OCI-LY3 (cell line): ENCODE results near the gene AREG.

Source experiments
- H2AFZ ChIP-seq: fragments of 200-600, 300-600 bp; shearing (Covaris generic); 2 replicates; pipeline ENCODE4 v1.6.0; 2014; ENCODE audit warnings: antibody characterized with exemption, low read depth, low read length
- H3K27ac ChIP-seq: fragments of 200-600, 300-600 bp; sonication (generic); 2 replicates; pipeline ENCODE4 v1.5.1; 2014; ENCODE audit warnings: mild to moderate bottlenecking, low read length, moderate library complexity, mixed read lengths
- H3K27me3 ChIP-seq: fragments of 200-600, 300-600 bp; sonication (generic); 2 replicates; pipeline ENCODE4 v1.6.1; 2014; ENCODE audit warnings: low read depth, low read length, mixed read lengths
- H3K36me3 ChIP-seq: fragments of 200-600, 300-600 bp; sonication (generic); replicated peaks from 2 replicates; pipeline ENCODE3; 2014; ENCODE audit warnings: low read depth, low read length, mixed read lengths
- H3K4me1 ChIP-seq: fragments of 300-600, 200-600 bp; sonication (generic); 2 replicates; pipeline ENCODE4 v1.6.1; 2014; ENCODE audit warnings: low read length, mixed read lengths
- H3K4me2 ChIP-seq: fragments of 200-600, 300-600 bp; sonication (generic); 2 replicates; pipeline ENCODE4 v1.6.1; 2014; ENCODE audit warnings: low read length, mixed read lengths
- H3K4me3 ChIP-seq: fragments of 300-600, 200-600 bp; sonication (generic); 2 replicates; pipeline ENCODE4 v1.5.1; 2014; ENCODE audit warnings: antibody characterized with exemption, mild to moderate bottlenecking, low read length, moderate library complexity
- H3K79me2 ChIP-seq: fragments of 300-600, 200-600 bp; shearing (Covaris generic); 2 replicates; pipeline ENCODE4 v1.6.1; 2014; ENCODE audit warnings: mild to moderate bottlenecking, low read length, mixed read lengths
- H3K9ac ChIP-seq: fragments of 300-600, 200-600 bp; shearing (Covaris generic); 2 replicates; pipeline ENCODE4 v1.6.0; 2014; ENCODE audit warnings: mild to moderate bottlenecking, low read length, moderate library complexity
- H3K9me3 ChIP-seq: fragments of 200-600, 300-600 bp; shearing (Covaris generic); 2 replicates; pipeline ENCODE4 v1.6.1; 2014; ENCODE audit warnings: low read length, mixed read lengths; ENCODE audit not compliant: insufficient read depth
- H4K20me1 ChIP-seq: fragments of 200-600, 300-600 bp; sonication (generic); 2 replicates; pipeline ENCODE4 v1.6.1; 2016; ENCODE audit warnings: low read length, mixed read lengths; ENCODE audit not compliant: insufficient read depth
- EZH2phosphoT487 ChIP-seq: fragments of 200-600 bp; shearing (Covaris generic); IDR thresholded peaks from 2 replicates; pipeline ENCODE4 v1.6.1; 2018; ENCODE audit warnings: antibody characterized with exemption, mixed run types, low read depth
- TF ChIP-seq, protein P1 (sequence below): fragments of 200-600, 300-600 bp; sonication (generic); IDR thresholded peaks from 2 replicates; pipeline ENCODE4 v1.5.1; 2014; ENCODE audit warnings: antibody characterized with exemption, low read length, low read depth

AREG gene

GRCh38 chr4:74439952-74440351 lies 5.0 kb upstream of the AREG start:
- Histone ChIP-seq H3K9ac (no peak overlapping the region), H3K36me3 (no peaks in the 10 kb centered on the region), H3K4me2 (no peak overlapping the region), H4K20me1 (no peaks in the 10 kb centered on the region), H3K27ac (no peak overlapping the region), H3K9me3 (no peaks in the 10 kb centered on the region), H2AFZ (no peak overlapping the region), H3K79me2 (no peaks in the 10 kb centered on the region), H3K4me3 (no peak overlapping the region), H3K27me3 (no peaks in the 10 kb centered on the region), H3K4me1 (peaks cover 4% of the 10 kb centered on the region; the same call in 1 of the 2 replicates)
- TF ChIP-seq, protein P1, sequence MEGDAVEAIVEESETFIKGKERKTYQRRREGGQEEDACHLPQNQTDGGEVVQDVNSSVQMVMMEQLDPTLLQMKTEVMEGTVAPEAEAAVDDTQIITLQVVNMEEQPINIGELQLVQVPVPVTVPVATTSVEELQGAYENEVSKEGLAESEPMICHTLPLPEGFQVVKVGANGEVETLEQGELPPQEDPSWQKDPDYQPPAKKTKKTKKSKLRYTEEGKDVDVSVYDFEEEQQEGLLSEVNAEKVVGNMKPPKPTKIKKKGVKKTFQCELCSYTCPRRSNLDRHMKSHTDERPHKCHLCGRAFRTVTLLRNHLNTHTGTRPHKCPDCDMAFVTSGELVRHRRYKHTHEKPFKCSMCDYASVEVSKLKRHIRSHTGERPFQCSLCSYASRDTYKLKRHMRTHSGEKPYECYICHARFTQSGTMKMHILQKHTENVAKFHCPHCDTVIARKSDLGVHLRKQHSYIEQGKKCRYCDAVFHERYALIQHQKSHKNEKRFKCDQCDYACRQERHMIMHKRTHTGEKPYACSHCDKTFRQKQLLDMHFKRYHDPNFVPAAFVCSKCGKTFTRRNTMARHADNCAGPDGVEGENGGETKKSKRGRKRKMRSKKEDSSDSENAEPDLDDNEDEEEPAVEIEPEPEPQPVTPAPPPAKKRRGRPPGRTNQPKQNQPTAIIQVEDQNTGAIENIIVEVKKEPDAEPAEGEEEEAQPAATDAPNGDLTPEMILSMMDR, result no peak
- no peak for TF ChIP-seq EZH2phosphoT487

DNA sequence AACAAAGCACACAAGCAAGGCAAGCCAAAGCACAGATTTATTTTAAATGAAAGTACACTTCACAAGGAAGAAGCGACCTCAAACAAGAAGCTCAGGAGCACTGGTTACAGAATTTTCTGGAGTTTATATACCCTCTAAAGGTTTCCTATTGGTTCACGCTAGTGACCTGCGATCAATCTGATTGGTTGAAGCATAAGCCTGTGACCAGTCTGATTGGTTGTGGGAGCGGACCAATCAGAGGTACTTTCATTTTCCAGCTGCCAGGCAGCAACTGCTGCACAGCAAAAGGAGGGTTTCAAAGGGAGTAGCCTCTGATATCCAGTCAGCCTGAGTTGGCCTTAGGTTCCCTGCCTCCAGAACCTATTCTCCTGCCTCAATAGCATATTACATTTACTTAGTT lies 4.6 kb upstream of the AREG start:
- Histone ChIP-seq H3K4me1 (peaks cover 4% of the 10 kb centered on the region; the same call in 1 of the 2 replicates), H3K36me3 (no peaks in the 10 kb centered on the region), H3K9me3 (no peaks in the 10 kb centered on the region), H3K27ac (no peak overlapping the region), H2AFZ (no peak overlapping the region), H3K4me3 (no peak overlapping the region), H4K20me1 (no peaks in the 10 kb centered on the region), H3K9ac (no peak overlapping the region), H3K4me2 (no peak overlapping the region), H3K79me2 (no peaks in the 10 kb centered on the region), H3K27me3 (no peaks in the 10 kb centered on the region)
- TF ChIP-seq, protein P1, result no peak
- TF ChIP-seq EZH2phosphoT487, result no peak

DNA sequence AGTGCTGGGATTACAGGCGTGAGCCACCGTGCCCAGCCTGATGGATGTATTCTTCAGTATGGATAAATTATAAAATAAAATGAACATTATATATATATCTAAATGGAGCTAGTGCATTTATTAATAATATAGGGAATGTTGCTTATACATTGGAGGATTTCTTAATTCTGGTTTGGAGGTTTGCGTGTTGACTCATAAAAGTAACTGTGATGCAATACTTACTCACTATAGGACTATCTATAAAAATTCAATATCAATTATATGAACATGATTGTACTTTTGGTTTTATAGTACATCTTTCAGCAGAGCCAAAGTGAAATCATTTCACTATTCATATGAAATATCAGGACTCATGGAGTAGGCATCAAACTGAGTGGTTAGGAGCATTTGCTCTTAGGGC lies 3.2 kb upstream of the AREG start:
- H3K9ac ChIP-seq, result no peak overlapping the region
- TF ChIP-seq, protein P1, result no peak
- no peak overlapping the region for H3K27ac ChIP-seq

GRCh38 chr4:74446193-74446868 lies 1.4 kb downstream of the AREG start:
- H3K27ac ChIP-seq, result no peak overlapping the region
- H3K9ac ChIP-seq, result no peak overlapping the region
- H4K20me1 ChIP-seq, result no peaks in the 10 kb centered on the region
- no peaks in the 10 kb centered on the region for H3K9me3 ChIP-seq
- no peak overlapping the region for H3K4me2 ChIP-seq
- no peak overlapping the region for H3K4me3 ChIP-seq
- peaks cover 3% of the 10 kb centered on the region; the same call in 1 of the 2 replicates for H3K27me3 ChIP-seq
- TF ChIP-seq, protein P1, result no peak
- no peak for TF ChIP-seq EZH2phosphoT487
- H3K79me2 ChIP-seq, result no peaks in the 10 kb centered on the region
- no peak overlapping the region for H2AFZ ChIP-seq
- H3K4me1 ChIP-seq, result peaks cover 4% of the 10 kb centered on the region; the same call in 1 of the 2 replicates
- no peaks in the 10 kb centered on the region for H3K36me3 ChIP-seq

More for the DNA sequence above, 3.2 kb upstream of the AREG start:
- H2AFZ ChIP-seq, result no peak overlapping the region
- no peaks in the 10 kb centered on the region for H3K79me2 ChIP-seq
- no peak overlapping the region for H3K4me2 ChIP-seq
- H3K4me1 ChIP-seq, result peaks cover 4% of the 10 kb centered on the region; the same call in 1 of the 2 replicates
- H3K9me3 ChIP-seq, result no peaks in the 10 kb centered on the region
- H4K20me1 ChIP-seq, result no peaks in the 10 kb centered on the region
- peaks cover 3% of the 10 kb centered on the region; the same call in 1 of the 2 replicates for H3K27me3 ChIP-seq
- H3K4me3 ChIP-seq, result no peak overlapping the region
- no peaks in the 10 kb centered on the region for H3K36me3 ChIP-seq
